Smooth muscle cell (in vitro differentiated cells): ENCODE data around the gene PKM. TPM values are rescaled to one million over a fixed set of nuclear protein-coding genes. Genes with fewer than 3 reads are reported as not detected.

Source experiments
- DNase-seq: peaks from one replicate; lab custom pipeline; 2025; ENCODE audit not compliant: unreplicated experiment; lab: John Stamatoyannopoulos, UW
- H2AFZ ChIP-seq: fragments of 200-600 bp; sonication (generic); 2 replicates; pipeline ENCODE4 v1.6.0; 2016; ENCODE audit warnings: antibody characterized with exemption, low read depth, mild to moderate bottlenecking
- H3F3A ChIP-seq: fragments of 200-600 bp; sonication (generic); 2 replicates; pipeline ENCODE4 v1.6.0; 2017; ENCODE audit warnings: antibody characterized with exemption, low read depth
- H3K27ac ChIP-seq: fragments of 200-600 bp; sonication (generic); 2 replicates; pipeline ENCODE4 v1.5.1; 2016; ENCODE audit warnings: low read depth, mild to moderate bottlenecking
- H3K27me3 ChIP-seq: fragments of 200-600 bp; sonication (generic); 2 replicates; pipeline ENCODE4 v1.6.1; 2016; ENCODE audit warnings: low read depth, mild to moderate bottlenecking
- H3K36me3 ChIP-seq: fragments of 200-600 bp; sonication (generic); 2 replicates; pipeline ENCODE4 v1.5.1; 2016; ENCODE audit warnings: low read depth
- H3K4me1 ChIP-seq: fragments of 200-600 bp; sonication (generic); 2 replicates; pipeline ENCODE4 v1.5.1; 2016; ENCODE audit warnings: low read depth
- H3K4me2 ChIP-seq: fragments of 200-600 bp; sonication (generic); 2 replicates; pipeline ENCODE4 v1.6.0; 2016; ENCODE audit warnings: mild to moderate bottlenecking
- H3K4me3 ChIP-seq: fragments of 200-600 bp; sonication (generic); 2 replicates; pipeline ENCODE4 v1.5.1; 2016; ENCODE audit warnings: mild to moderate bottlenecking
- H3K79me2 ChIP-seq: fragments of 200-600 bp; sonication (generic); 2 replicates; pipeline ENCODE4 v1.6.0; 2016; ENCODE audit warnings: low read depth, mild to moderate bottlenecking
- H3K9ac ChIP-seq: fragments of 200-600 bp; sonication (generic); 2 replicates; pipeline ENCODE4 v1.6.0; 2016; ENCODE audit warnings: low read depth
- H3K9me3 ChIP-seq: fragments of 200-600 bp; sonication (generic); replicated peaks from 2 replicates; pipeline ENCODE4 v1.5.1; 2016; ENCODE audit warnings: low read depth
- H4K20me1 ChIP-seq: fragments of 200-600 bp; sonication (generic); 2 replicates; pipeline ENCODE4 v1.6.0; 2016; ENCODE audit warnings: low read depth
- WGBS: methylation state at CpG from one replicate; pipeline ENCODE4 v1.1.7; 2016; ENCODE audit warnings: low lambda C conversion rate; 5-methylcytosine and 5-hydroxymethylcytosine counted together
- polyA plus RNA-seq: library from polyadenylated mRNA; unstranded; fragments of >200 nt; fragmentation: Nextera tagmentation; extraction: Ambion mirVana; gene quantifications from 2 replicates; pipeline ENCODE4 v1.2.1, GENCODE V29; 2016
- total RNA-seq: library from RNA; depleted of rRNA; stranded (reverse); fragments of >200 nt; gene quantifications from 2 replicates; pipeline ENCODE4 v1.2.3, GENCODE V29; 2014
- TF ChIP-seq, protein P1 (sequence below): fragments of 200-600 bp; sonication (generic); IDR thresholded peaks from 2 replicates; pipeline ENCODE4 v1.5.1; 2017; ENCODE audit warnings: borderline replicate concordance, mild to moderate bottlenecking, antibody characterized with exemption; ENCODE audit not compliant: insufficient read depth, poor library complexity, severe bottlenecking

Gene PKM
- total and polyA plus RNA-seq, 2 experiments from 2014 or later, result 1,125 to 1,598 TPM

- H3K4me2 ChIP-seq, result peak overlapping the region; percentile 81
- peaks cover 37% of the 10 kb centered on the region for H4K20me1 ChIP-seq
- TF ChIP-seq, protein P1, sequence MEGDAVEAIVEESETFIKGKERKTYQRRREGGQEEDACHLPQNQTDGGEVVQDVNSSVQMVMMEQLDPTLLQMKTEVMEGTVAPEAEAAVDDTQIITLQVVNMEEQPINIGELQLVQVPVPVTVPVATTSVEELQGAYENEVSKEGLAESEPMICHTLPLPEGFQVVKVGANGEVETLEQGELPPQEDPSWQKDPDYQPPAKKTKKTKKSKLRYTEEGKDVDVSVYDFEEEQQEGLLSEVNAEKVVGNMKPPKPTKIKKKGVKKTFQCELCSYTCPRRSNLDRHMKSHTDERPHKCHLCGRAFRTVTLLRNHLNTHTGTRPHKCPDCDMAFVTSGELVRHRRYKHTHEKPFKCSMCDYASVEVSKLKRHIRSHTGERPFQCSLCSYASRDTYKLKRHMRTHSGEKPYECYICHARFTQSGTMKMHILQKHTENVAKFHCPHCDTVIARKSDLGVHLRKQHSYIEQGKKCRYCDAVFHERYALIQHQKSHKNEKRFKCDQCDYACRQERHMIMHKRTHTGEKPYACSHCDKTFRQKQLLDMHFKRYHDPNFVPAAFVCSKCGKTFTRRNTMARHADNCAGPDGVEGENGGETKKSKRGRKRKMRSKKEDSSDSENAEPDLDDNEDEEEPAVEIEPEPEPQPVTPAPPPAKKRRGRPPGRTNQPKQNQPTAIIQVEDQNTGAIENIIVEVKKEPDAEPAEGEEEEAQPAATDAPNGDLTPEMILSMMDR, result no peak
- H3F3A ChIP-seq, result peaks cover 33% of the 10 kb centered on the region
- no peaks in the 10 kb centered on the region for H3K79me2 ChIP-seq
- no peak overlapping the region for H3K9ac ChIP-seq
- no peaks in the 10 kb centered on the region for H3K4me1 ChIP-seq
- no peak overlapping the region for H3K27ac ChIP-seq
- peak overlapping the region; percentile 41 for H3K4me3 ChIP-seq
- peaks cover 8% of the 10 kb centered on the region for H3K36me3 ChIP-seq
- H2AFZ ChIP-seq, result no peak overlapping the region
- no peaks in the 10 kb centered on the region for H3K9me3 ChIP-seq
- 68% methylated on average over 13 of the region's 13 CpGs for WGBS
- no peaks in the 10 kb centered on the region for H3K27me3 ChIP-seq
- DNase-seq, result no peak
Measured at GRCh38 chr15:72196409-72197040, 34.5 kb downstream of the PKM start.

DNA sequence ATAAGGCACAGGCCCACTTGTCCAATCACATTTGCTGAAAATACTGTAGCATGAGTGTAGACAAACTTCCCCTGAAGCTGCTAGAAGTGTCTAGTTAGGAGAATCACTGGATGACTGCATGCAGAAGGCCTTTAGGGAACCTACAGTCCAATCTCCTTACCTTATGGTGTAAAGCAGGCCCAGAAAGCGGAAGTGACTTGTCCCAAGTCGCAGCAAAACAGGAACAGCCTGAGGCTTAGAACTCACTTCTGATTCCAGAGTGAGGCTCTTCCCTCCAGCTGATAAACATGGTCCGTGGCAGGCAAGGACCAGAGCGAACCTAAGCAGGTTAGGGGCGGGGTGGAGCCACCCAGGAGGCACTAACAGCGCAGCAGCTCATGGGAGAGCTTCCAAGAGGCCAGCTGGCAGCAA lies 35.9 kb downstream of the PKM start:
- DNase-seq, result no peak
- Histone ChIP-seq H3K36me3 (peaks cover 8% of the 10 kb centered on the region), H2AFZ (no peak overlapping the region), H3K4me3 (no peak overlapping the region), H3K4me1 (no peaks in the 10 kb centered on the region), H3K4me2 (no peak overlapping the region), H4K20me1 (peaks cover 23% of the 10 kb centered on the region), H3F3A (peaks cover 20% of the 10 kb centered on the region), H3K27ac (no peak overlapping the region), H3K79me2 (no peaks in the 10 kb centered on the region), H3K9me3 (no peaks in the 10 kb centered on the region), H3K9ac (no peak overlapping the region), H3K27me3 (no peaks in the 10 kb centered on the region)
- TF ChIP-seq, protein P1, result no peak
- whole genome bisulfite sequencing, result 81% methylated on average over 6 of the region's 6 CpGs

- H3K27me3 ChIP-seq, result no peaks in the 10 kb centered on the region
- no peaks in the 10 kb centered on the region for H3K9me3 ChIP-seq
- 73% methylated on average over 8 of the region's 8 CpGs for WGBS
- H3K4me1 ChIP-seq, result no peaks in the 10 kb centered on the region
- no peak for DNase-seq
- TF ChIP-seq, protein P1, result no peak
- H3K79me2 ChIP-seq, result no peaks in the 10 kb centered on the region
- H3K4me2 ChIP-seq, result no peak overlapping the region
- no peak overlapping the region for H3K4me3 ChIP-seq
- peaks cover 11% of the 10 kb centered on the region for H4K20me1 ChIP-seq
- H2AFZ ChIP-seq, result no peak overlapping the region
- H3K36me3 ChIP-seq, result peaks cover 4% of the 10 kb centered on the region
- H3K27ac ChIP-seq, result no peak overlapping the region
- no peak overlapping the region for H3K9ac ChIP-seq
- H3F3A ChIP-seq, result peaks cover 8% of the 10 kb centered on the region
Measured at GRCh38 chr15:72193836-72194396, 37.1 kb downstream of the PKM start.

GRCh38 chr15:72192416-72192815 lies 38.6 kb downstream of the PKM start:
- Histone ChIP-seq H3K4me1 (no peaks in the 10 kb centered on the region), H3K9ac (no peak overlapping the region), H3K27me3 (no peaks in the 10 kb centered on the region), H3F3A (no peaks in the 10 kb centered on the region), H2AFZ (no peak overlapping the region), H3K9me3 (no peaks in the 10 kb centered on the region), H3K4me3 (no peak overlapping the region), H4K20me1 (no peaks in the 10 kb centered on the region), H3K27ac (no peak overlapping the region), H3K36me3 (no peaks in the 10 kb centered on the region), H3K4me2 (no peak overlapping the region), H3K79me2 (no peaks in the 10 kb centered on the region)
- TF ChIP-seq, protein P1, result no peak
- WGBS, result 96% methylated on average over 3 of the region's 3 CpGs
- DNase-seq, result no peak
